Measurements from ENCODE around the gene KRTAP13-1.

The KRTAP13-1 gene

DNA sequence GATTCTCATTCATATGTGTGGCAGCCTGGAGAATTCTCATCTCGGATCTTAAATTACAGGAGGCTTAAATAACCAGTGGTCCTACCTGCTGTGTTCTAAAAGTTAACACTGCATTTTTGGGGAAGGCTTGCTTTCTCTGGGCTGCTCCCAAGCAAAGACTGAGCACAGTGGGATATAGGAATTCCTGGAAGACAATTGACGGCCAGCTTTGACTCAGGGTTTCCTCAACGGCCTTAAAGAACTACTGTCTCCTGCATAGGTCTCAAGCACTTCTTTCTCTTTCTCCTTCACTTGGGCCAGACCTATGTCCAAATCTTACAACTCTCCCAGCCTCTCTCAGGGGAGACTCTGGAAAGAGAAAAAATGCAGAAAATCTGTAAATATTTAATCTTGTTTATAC, 30.9 kb downstream of the KRTAP13-1 start:
- Histone ChIP-seq H3K79me2 (ENCODE audit: insufficient read depth, low read length) (no peaks in the 10 kb centered on the region), H3K4me1 (ENCODE audit: insufficient read depth, low read length, poor library complexity, severe bottlenecking) (no peaks in the 10 kb centered on the region), H3K9me2 (replicated peaks; ENCODE audit: low read depth, low read length) (no peaks in the 10 kb centered on the region), H4K20me1 (ENCODE audit: insufficient read depth, low read length, poor library complexity, severe bottlenecking) (no peaks in the 10 kb centered on the region), H3F3A (ENCODE audit: low read depth) (no peaks in the 10 kb centered on the region), H3K27me3 (ENCODE audit: insufficient read depth, low read length, poor library complexity, severe bottlenecking) (no peaks in the 10 kb centered on the region), H3K9ac (ENCODE audit: low read depth, low read length, poor library complexity, severe bottlenecking) (no peak overlapping the region), H2AFZ (ENCODE audit: low read length) (no peak overlapping the region), H3K4me2 (ENCODE audit: low read depth, low read length, poor library complexity, severe bottlenecking) (no peak overlapping the region), H3K36me3 (ENCODE audit: insufficient read depth, low read length) (no peaks in the 10 kb centered on the region), H3K9me3 (ENCODE audit: insufficient read depth, low read depth, low read length) (no peaks in the 10 kb centered on the region), H3K4me3 (ENCODE audit: low read length, poor library complexity, severe bottlenecking) (no peak overlapping the region)
- TF ChIP-seq EZH2phosphoT487 (IDR thresholded peaks at IDR 0.05; ENCODE audit: borderline replicate concordance) = no peak
- TF ChIP-seq, protein P1, sequence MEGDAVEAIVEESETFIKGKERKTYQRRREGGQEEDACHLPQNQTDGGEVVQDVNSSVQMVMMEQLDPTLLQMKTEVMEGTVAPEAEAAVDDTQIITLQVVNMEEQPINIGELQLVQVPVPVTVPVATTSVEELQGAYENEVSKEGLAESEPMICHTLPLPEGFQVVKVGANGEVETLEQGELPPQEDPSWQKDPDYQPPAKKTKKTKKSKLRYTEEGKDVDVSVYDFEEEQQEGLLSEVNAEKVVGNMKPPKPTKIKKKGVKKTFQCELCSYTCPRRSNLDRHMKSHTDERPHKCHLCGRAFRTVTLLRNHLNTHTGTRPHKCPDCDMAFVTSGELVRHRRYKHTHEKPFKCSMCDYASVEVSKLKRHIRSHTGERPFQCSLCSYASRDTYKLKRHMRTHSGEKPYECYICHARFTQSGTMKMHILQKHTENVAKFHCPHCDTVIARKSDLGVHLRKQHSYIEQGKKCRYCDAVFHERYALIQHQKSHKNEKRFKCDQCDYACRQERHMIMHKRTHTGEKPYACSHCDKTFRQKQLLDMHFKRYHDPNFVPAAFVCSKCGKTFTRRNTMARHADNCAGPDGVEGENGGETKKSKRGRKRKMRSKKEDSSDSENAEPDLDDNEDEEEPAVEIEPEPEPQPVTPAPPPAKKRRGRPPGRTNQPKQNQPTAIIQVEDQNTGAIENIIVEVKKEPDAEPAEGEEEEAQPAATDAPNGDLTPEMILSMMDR (conservative IDR thresholded peaks at IDR 0.05; ENCODE audit: low read length) = no peak

DNA sequence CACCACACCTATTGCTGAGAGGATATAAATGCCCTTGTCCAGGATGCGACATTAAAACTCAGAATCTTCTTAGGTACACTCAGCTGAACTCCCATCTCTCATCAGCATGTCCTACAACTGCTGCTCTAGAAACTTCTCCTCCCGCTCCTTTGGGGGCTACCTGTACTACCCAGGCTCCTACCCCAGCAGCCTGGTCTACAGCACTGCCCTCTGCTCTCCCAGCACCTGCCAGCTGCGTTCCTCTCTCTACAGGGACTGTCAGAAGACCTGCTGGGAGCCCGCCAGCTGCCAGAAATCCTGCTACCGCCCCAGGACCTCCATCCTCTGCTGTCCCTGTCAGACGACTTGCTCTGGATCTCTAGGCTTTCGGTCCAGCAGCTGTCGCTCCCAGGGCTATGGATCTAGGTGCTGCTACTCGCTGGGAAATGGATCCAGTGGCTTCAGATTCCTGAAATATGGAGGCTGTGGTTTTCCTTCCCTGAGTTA, 34.4 kb downstream of the KRTAP13-1 start, which contains the start of gene KRTAP13-4:
Gene KRTAP13-4, plus strand, starts transcription at position 51 of the 486 bp plus-strand sequence. Its CDS starts 56 bp downstream, at position 107.
- no peaks in the 10 kb centered on the region for H3K9me2 ChIP-seq (replicated peaks; ENCODE audit: low read depth, low read length)
- TF ChIP-seq, protein P1 (conservative IDR thresholded peaks at IDR 0.05; ENCODE audit: low read length) = no peak
- H2AFZ ChIP-seq (ENCODE audit: low read length) = no peak within 1 kb of the TSS
- no peak within 1 kb of the TSS for H3K4me2 ChIP-seq (ENCODE audit: low read depth, low read length, poor library complexity, severe bottlenecking)
- H3K9ac ChIP-seq (ENCODE audit: low read depth, low read length, poor library complexity, severe bottlenecking) = no peak within 1 kb of the TSS
- no peaks in the 10 kb centered on the region for H3K36me3 ChIP-seq (ENCODE audit: insufficient read depth, low read length)
- no peaks in the 10 kb centered on the region for H3F3A ChIP-seq (ENCODE audit: low read depth)
- no peaks in the 10 kb centered on the region for H3K9me3 ChIP-seq (ENCODE audit: insufficient read depth, low read depth, low read length)
- no peak within 1 kb of the TSS for H3K4me3 ChIP-seq (ENCODE audit: low read length, poor library complexity, severe bottlenecking)
- no peaks in the 10 kb centered on the region for H3K79me2 ChIP-seq (ENCODE audit: insufficient read depth, low read length)
- no peaks in the 10 kb centered on the region for H4K20me1 ChIP-seq (ENCODE audit: insufficient read depth, low read length, poor library complexity, severe bottlenecking)
- H3K4me1 ChIP-seq (ENCODE audit: insufficient read depth, low read length, poor library complexity, severe bottlenecking) = no peaks in the 10 kb centered on the region
- H3K27me3 ChIP-seq (ENCODE audit: insufficient read depth, low read length, poor library complexity, severe bottlenecking) = no peaks in the 10 kb centered on the region

DNA sequence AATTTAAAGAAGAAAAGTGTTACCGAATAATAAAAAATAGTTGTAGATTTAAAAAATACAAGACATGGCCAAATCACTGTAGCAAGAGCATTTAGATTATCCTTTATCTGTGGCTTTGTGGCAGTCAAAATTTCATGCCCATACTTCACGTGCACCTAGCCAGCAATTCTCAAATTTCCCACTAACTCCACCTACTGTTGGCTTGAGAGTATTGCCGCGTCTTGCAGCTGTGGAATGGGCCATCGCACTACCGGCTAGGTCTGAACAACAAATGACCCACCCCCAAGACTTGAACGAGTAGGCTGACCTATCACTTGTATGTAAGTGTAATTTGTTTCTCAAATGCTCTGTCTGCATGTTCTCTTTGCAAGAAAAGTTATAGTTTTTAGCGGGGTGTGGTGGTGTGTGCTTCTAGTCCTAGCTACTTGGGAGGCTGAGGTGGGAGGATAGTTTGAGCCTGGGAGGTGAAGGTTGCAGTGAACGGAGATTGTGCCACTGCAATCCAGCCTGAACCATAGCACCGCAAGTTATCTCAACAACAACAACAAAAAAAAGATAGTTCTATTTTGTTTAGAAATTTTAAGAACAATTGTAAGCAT, 38.3 kb downstream of the KRTAP13-1 start:
- H4K20me1 ChIP-seq (ENCODE audit: insufficient read depth, low read length, poor library complexity, severe bottlenecking) = no peaks in the 10 kb centered on the region
- H3K9me3 ChIP-seq (ENCODE audit: insufficient read depth, low read depth, low read length) = no peaks in the 10 kb centered on the region
- H3K79me2 ChIP-seq (ENCODE audit: insufficient read depth, low read length) = no peaks in the 10 kb centered on the region
- no peak overlapping the region for H2AFZ ChIP-seq (ENCODE audit: low read length)
- no peaks in the 10 kb centered on the region for H3K4me1 ChIP-seq (ENCODE audit: insufficient read depth, low read length, poor library complexity, severe bottlenecking)
- no peak overlapping the region for H3K4me2 ChIP-seq (ENCODE audit: low read depth, low read length, poor library complexity, severe bottlenecking)
- H3K27me3 ChIP-seq (ENCODE audit: insufficient read depth, low read length, poor library complexity, severe bottlenecking) = no peaks in the 10 kb centered on the region
- no peak overlapping the region for H3K9ac ChIP-seq (ENCODE audit: low read depth, low read length, poor library complexity, severe bottlenecking)
- no peaks in the 10 kb centered on the region for H3K9me2 ChIP-seq (replicated peaks; ENCODE audit: low read depth, low read length)
- TF ChIP-seq EZH2phosphoT487 (IDR thresholded peaks at IDR 0.05; ENCODE audit: borderline replicate concordance) = no peak
- TF ChIP-seq, protein P1 (conservative IDR thresholded peaks at IDR 0.05; ENCODE audit: low read length) = peak; percentile 65
- no peaks in the 10 kb centered on the region for H3K36me3 ChIP-seq (ENCODE audit: insufficient read depth, low read length)
- no peak overlapping the region for H3K4me3 ChIP-seq (ENCODE audit: low read length, poor library complexity, severe bottlenecking)
- no peaks in the 10 kb centered on the region for H3F3A ChIP-seq (ENCODE audit: low read depth)

All from Loucy (cell line).